ENCODE measurements around the gene DPP9.
A peak's percentile ranks its signal among the peaks of the same experiment; 100 is the strongest.
"Not testable (repeated sequence)": the region's sequence is repeated elsewhere in the genome, so short reads cannot be mapped to it uniquely, and the experiment has no call there.

Gene DPP9

DNA sequence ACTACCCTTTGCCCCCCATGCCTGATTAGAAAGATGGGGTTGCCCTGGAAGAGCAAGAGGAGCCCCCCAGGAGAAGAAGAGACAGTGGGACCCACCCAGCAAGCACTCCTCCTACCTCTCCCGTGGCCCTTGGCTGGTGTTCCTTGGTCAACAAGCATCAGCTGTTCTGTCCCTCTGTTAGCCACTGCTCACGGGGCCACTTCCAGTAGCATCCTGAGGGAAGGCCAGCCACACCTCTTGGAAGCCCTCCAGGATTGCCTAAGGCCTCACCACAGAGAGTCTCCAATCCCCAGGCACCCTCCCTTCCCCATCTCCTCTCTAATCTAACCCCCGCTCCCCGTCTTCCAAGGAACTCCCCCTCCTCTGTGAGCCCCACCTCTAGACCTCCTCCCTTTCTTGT lies 15.1 kb upstream of the DPP9 start:
- no peak for DNase-seq

GRCh38 chr19:4737955-4738600 lies 14.4 kb upstream of the DPP9 start:
- peak; percentile 6 for DNase-seq

DNA sequence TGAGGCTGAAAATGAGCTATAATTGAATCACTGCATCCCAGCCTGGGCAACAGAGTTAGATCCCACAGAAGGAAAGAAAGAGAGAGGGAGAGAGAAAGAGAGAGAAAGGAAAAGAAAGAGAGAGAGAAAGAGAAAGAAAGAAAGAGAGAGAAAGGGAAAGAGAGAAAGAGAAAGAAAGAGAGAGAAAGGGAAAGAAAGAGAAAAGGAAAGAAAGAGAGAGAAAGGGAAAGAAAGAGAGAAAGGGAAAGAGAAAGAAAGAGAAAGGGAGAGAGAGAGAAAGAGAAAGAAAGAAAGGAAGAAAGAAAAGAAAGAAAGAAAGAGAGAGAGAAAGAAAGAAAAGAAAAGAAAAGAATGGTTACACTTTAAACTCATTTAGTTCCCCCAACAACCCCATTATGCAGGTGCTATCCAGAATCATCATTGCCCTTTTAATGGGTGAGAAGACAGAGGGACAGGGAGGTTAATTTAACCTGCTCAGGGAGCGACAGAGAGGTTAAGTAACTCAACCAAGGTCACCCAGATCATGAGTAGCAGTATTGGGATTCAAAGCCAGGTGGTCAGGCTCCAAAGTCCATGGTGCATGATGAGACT lies 10.2 kb upstream of the DPP9 start:
- DNase-seq = no peak

DNA sequence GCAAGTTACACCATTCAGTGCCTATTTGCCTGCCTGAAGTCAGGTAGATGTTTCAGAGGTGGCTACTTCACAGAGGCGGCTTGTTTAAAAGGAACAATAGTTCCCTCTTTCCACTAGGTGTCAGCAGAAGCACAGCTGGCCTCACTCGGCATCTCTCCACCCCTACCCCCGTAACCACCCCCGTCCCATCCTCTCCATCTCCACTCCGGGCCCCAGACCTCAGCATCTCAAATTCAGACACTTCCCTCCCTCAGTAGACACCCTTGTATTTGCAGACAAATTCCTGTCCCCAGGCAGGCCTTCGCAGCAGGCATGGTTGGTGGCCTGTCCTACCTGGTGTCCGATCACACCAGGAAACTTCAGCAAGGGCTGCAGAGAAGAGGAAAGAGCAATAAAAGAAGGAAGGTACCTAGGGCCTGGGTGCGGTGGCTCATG lies 9.1 kb upstream of the DPP9 start:
- DNase-seq = peak; percentile 11

DNA sequence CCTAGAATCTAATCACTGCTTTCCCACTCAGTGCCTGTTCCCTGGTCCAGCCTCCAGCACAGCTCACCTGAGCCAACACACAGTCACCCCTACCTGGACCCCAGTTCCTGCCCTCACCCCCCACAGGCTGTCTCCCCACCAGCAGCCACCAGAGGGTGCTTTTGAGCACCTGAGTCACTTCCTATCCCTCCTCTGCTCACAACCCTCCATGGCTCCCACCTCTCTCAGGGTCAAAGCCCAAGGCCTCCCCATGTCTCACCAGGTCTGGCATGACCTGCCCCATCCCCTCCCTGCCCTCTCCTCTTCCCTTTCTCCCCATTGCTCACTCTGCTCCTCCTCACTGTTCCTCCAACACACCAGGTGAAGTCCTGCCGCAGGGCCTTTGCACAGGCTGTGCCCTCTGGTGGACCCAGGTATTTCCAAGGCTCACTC lies 7.1 kb upstream of the DPP9 start:
- DNase-seq = no peak

DNA sequence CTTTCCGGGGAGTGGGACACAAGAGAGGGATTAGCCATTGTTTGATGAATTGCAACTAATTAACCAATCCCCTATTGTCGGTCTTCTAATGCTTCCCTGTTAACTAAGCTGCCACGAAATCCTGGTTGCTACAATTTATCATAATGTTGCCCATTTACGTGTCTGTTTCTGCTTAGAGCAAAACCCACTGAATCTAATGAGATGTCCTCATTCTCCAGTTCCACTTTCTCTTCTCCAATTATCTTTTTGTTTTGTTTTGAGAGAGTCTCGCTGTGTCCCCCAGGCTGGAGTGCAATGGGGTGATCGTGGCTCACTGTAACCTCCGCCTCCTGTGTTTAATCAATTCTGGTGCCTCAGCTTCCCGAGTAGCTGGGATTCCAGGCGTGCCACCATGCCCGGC lies 5.2 kb upstream of the DPP9 start:
- DNase-seq = no peak

- DNase-seq = no peak
Observed at GRCh38 chr19:4722671-4723594, 709 bp downstream of the DPP9 start.

- no peak for DNase-seq
Observed at GRCh38 chr19:4721196-4721595, 2.4 kb downstream of the DPP9 start.

GRCh38 chr19:4720037-4720700 lies 3.5 kb downstream of the DPP9 start:
- DNase-seq = no peak

GRCh38 chr19:4719499-4719866 lies 4.2 kb downstream of the DPP9 start:
- no peak for DNase-seq

DNA sequence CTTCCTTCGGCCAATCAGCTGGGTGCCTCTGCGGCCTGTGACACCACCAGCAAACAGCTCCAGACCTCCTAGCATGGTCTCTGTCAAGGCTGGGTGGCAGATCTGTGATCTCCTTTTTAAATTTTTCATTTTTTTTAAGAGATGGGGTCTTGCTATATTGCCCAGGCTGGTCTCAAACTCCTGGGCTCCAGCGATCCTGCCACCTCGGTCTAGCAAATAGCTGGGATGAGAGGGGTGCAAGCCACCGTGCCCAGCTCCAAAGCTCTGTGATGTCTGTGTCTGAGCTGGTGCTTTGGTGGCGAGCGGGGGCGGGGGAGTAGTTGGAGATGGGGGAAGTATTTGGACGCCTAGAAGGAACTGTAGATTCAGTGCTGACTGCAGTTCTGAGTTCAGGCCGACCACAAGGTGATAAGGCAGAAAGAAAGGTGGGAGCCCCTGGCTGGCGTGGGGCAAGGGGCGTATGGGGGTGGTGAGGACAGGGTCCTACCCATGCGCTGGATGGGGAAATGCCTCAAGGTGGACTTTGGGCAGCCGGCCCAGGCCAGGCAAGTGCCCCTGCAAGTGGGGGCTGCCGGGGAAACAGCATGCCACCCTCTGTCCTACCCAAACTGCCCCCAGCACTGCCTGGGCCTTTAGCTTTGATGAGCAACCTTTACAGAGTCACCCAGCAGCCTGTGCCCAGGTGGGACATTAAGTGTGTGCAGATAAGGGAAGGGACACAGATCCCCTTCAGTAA lies 5.5 kb downstream of the DPP9 start:
- no peak for DNase-seq

GRCh38 chr19:4717191-4717965 lies 6.3 kb downstream of the DPP9 start:
- DNase-seq = no peak

DNA sequence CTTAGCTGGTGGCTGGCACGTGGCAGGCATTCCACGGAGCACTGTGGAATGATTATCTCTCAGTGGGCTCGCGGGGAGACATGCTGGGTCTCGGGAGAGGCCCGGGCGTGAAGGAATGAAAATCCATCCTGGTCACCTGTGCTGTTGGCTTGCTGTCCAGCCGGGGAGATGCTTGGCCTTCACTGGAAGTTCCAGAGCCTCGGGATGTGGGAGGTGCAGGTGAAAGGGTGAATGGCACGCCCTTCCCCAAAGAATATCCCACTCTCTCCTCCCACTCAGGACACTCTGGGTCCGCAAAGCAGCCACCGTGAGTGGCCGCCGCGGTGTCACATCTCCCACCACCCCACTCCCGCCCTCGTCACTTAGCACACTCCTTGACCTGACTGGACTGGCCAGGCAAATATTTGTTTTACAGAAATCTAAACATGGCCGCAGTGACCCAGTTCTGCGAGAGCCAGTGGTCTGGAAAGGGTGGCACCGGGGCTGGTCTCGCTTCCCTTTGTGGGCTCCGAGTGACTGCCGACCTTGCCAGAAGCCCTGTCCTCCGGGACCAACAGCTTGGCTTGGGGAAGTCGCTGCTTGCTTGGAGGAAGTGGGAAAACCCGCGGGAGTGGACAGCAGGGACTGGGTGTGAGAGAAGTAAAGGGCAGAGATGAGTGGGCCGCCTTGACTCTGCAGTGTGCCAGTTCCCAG lies 8.0 kb downstream of the DPP9 start:
- no peak for DNase-seq

DNA sequence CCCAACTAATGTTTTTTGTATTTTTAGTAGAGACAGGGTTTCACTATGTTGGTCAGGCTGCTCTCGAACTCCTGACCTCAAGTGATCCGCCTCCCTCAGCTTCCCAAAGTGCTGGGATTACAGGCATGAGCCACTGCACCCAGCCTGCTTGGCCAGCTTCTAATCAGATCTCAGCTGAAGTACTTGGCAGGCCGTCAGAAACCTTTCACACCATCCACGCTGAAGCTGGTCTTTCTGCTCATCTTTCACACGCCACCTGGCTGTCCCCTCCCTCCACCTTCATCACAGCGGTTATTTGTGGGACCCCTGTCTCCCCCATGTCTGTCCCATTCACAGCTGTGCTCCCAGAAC lies 8.5 kb downstream of the DPP9 start:
- not testable (repeated sequence) for DNase-seq

DNA sequence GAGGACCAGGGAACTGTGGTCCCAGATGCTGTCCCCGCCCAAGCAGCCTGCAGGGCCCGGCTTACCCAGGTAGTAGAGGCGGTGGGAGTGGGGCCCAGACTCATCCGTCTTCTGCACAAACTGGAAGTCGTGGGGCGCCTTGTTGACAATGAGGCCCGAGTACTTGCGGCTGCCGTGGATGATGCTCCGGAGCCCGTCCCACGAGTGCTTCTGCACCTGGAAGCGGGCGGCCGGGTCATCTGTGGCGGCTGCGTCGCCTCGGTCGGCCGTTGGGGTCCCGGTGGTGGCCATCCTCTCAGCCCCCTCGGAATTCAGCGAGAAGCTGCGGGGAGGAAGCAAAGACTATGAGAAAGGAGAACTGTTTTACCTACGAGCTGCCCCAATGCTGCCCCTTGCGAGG lies 9.6 kb downstream of the DPP9 start:
- DNase-seq = no peak

GRCh38 chr19:4713384-4713951 lies 10.2 kb downstream of the DPP9 start:
- DNase-seq = no peak

- no peak for DNase-seq
Observed at GRCh38 chr19:4712771-4713170, 10.9 kb downstream of the DPP9 start.

GRCh38 chr19:4711211-4711610 lies 12.4 kb downstream of the DPP9 start:
- DNase-seq = no peak

DNA sequence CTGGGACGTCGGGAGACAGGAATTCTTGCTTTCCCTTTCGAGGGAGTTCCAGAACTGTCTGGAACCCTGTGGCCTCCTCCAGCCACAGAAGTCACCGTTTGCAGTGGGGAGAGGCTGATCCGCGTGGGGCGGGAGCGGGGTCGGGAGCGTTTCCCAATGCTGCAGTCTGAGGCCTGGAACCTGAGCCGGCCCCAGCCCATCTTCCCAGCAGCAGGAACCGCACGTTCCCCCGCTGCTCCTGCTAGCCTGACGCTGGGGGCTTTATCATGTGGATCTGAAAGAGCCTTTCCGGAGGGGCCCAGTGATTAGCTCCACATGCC lies 13.4 kb downstream of the DPP9 start:
- DNase-seq = no peak

DNA sequence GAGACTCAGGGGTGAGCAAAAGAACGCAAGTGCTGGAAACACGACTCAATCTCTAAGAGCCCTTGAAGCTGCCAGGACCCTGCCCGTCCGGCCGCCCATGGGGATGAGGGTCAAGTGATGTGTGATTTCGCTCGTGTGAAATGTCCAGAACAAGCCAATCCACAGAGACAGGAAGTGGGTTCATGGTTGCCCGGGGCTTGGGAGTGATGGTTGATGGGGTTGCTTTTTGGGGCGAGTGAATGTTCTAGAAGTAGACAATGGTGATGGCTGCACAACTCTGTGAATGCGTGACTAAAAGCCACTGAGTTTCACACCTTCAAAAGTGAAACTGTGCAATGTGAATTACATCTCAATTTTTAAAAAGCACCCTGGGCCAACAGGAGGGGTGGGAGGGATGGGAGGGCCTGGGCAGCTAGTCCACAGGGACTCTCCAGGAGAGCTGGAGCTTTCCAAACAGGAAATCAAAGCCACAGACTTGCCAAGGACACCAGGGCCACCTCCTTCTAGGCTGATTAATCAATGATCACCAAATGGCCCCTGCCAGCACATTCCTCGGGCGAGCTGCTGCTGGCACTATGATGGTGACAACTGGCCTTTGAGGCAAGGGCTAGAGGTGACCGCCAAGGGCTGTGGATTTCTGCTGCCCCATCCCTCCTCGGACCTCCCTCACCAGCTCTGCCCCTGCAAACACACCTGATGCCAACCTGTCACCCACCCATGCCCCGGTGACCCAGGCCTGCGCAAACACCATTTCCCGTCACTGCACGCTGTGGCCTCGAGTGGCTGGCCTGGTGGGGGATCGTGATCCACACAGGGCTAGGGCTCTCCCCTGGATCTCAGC lies 14.0 kb downstream of the DPP9 start:
- DNase-seq = no peak

All from NCI-H2081 treated with DMSO at 0.1 percent for 48 hours (cell line).